Measurements from ENCODE around the gene PLEKHM3. TPM values are rescaled to one million over a fixed set of nuclear protein-coding genes. Genes with fewer than 3 reads are reported as not detected.

The PLEKHM3 gene
- total RNA-seq, 6 experiments from 2014 or later, result 4.4 to 13.4 (median 8.9) TPM

DNA sequence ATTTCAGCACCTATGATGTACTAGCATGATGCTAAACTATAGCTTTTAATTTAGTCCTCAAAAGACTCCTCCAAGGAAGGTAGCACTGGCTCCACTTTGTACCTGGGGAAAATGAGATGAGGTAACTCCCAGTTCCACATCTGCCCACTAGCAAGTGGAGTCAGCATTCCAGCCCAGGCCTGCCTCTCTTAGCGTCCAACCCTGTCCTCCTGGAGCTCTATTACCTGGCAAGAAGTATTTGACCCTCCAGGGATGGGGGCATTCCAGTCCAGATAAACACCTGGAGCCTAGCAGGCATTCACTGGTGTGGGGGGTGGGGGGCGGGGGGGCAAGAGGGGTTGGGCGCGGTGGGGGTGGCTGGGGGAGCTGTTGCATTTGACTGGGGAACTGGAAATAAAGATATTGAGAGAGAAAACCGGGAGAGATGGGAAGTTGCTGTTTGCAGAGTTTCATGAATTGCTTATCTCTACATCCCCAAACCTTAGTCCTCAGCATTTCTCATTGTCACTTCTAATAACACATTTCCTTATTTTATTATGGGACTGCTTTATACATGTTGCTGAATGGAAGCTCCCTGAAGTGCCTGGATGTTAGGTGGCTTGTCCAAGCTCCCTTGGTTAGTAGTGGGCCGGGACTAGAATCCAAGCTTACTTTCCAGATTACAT, 233.6 kb downstream of the PLEKHM3 start:
- intact Hi-C loops (cut with DNase I), result no loop called here
- Histone ChIP-seq H3K36me3 (no peaks in the 10 kb centered on the region), H3K27me3 (no peaks in the 10 kb centered on the region), H3K4me3 (no peak overlapping the region), H3K9me3 (no peaks in the 10 kb centered on the region), H3K27ac (no peak overlapping the region), H3K4me1 (peaks cover 0 to 18% (median 8%) of the 10 kb centered on the region in 4 donors)
- TF ChIP-seq POLR2A (IDR thresholded peaks at IDR 0.05), result no peak
- WGBS (ENCODE audit: insufficient coverage, low coverage, low lambda C conversion rate, missing lambda C conversion rate), result 38% methylated on average over 4 of the region's 6 CpGs
- ATAC-seq (peak in 1 of 4 donors; percentile 21), DNase-seq (no peak)

DNA sequence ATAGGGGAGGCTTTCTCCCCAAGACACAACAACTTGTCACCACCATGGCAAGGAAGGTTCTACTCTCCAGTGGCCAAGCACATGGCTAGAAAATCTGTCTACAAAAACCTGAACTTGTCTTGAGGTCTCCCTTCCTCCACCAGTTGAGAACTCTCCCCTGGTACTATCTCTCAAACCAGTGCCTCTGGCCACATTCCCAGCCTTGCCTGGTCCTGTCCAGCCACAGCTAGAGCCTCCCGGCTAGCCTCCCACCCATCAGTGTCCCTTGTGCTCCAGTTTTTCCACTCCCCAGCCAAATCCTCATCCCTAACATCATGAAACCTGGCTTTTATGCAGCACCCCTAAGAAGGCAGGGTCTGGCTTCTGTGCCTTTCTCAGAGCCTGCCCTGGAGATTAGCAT, 234.4 kb downstream of the PLEKHM3 start:
- Histone ChIP-seq H3K4me1 (peaks cover 0 to 18% (median 6%) of the 10 kb centered on the region in 4 donors), H3K9me3 (no peaks in the 10 kb centered on the region), H3K4me3 (no peak overlapping the region), H3K27ac (no peak overlapping the region), H3K27me3 (no peaks in the 10 kb centered on the region), H3K36me3 (no peaks in the 10 kb centered on the region)
- no peak for ATAC-seq
- 86% methylated on average over 1 of the region's 1 CpG for WGBS (ENCODE audit: insufficient coverage, low coverage, low lambda C conversion rate, missing lambda C conversion rate)
- intact Hi-C loops (cut with DNase I), result no loop called here
- no peak for DNase-seq
- TF ChIP-seq, protein P1, sequence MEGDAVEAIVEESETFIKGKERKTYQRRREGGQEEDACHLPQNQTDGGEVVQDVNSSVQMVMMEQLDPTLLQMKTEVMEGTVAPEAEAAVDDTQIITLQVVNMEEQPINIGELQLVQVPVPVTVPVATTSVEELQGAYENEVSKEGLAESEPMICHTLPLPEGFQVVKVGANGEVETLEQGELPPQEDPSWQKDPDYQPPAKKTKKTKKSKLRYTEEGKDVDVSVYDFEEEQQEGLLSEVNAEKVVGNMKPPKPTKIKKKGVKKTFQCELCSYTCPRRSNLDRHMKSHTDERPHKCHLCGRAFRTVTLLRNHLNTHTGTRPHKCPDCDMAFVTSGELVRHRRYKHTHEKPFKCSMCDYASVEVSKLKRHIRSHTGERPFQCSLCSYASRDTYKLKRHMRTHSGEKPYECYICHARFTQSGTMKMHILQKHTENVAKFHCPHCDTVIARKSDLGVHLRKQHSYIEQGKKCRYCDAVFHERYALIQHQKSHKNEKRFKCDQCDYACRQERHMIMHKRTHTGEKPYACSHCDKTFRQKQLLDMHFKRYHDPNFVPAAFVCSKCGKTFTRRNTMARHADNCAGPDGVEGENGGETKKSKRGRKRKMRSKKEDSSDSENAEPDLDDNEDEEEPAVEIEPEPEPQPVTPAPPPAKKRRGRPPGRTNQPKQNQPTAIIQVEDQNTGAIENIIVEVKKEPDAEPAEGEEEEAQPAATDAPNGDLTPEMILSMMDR (IDR thresholded peaks at IDR 0.05), result no peak
- no peak for TF ChIP-seq POLR2A (IDR thresholded peaks at IDR 0.05)

DNA sequence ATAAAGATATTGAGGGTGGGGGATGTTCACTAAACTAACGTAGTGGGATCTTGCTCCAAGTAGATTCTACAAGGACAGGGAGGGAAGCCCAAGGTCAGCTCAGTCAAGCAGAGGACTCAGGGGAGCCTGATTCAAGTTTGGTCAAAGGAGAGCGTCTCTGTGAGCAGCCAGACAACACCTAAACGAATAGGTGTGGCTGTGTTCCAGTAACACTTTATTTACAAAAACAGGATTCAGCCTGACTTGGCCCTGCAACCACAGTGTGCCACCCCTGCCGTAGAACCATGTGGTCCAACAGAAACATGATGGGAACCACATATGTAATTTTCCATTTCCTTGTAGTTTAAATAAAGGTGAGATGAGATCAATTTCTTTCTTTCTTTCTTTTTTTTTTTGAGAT, 237.5 kb downstream of the PLEKHM3 start:
- intact Hi-C loops (cut with DNase I), result no loop called here
- H3K4me3 ChIP-seq, result no peak overlapping the region

DNA sequence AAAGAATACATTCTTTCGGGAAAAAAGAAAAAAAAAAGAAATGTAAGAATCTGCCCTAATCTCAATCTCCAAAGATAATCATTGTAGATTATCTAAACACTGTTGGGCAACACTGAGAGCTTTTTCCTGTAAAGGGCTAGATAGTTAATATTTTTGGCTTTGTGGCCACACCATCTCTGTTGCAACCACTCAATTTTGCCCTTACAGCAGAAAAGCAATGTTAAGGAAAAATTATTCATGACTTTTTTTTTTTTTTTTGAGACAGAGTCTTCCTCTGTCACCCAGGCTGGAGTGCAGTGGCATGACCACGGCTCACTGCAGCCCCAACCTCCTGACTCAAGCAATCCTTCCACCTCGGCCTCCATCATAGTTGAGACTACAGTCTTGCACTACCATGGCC, 238.3 kb downstream of the PLEKHM3 start:
- Histone ChIP-seq H3K9me3 (no peaks in the 10 kb centered on the region), H3K36me3 (no peaks in the 10 kb centered on the region), H3K4me1 (peaks cover 0 to 30% (median 14%) of the 10 kb centered on the region in 4 donors), H3K4me3 (no peak overlapping the region), H3K27ac (peak overlapping the region in 1 of 3 donors; percentile 5), H3K27me3 (no peaks in the 10 kb centered on the region)
- intact Hi-C loops (cut with DNase I), result no loop called here
- DNase-seq (no peak), ATAC-seq (peak in 3 of 4 donors; percentile 26 to 30 (median 29))
- TF ChIP-seq POLR2A (IDR thresholded peaks at IDR 0.05), result no peak
- TF ChIP-seq, protein P1 (IDR thresholded peaks at IDR 0.05), result no peak
- WGBS (ENCODE audit: insufficient coverage, low coverage, low lambda C conversion rate, missing lambda C conversion rate), result 38% methylated on average over 3 of the region's 3 CpGs

More for the DNA sequence above, 237.5 kb downstream of the PLEKHM3 start:
- H3K9me3 ChIP-seq, result no peaks in the 10 kb centered on the region
- 23% methylated on average over 4 of the region's 4 CpGs for WGBS (ENCODE audit: insufficient coverage, low coverage, low lambda C conversion rate, missing lambda C conversion rate)
- H3K27me3 ChIP-seq, result no peaks in the 10 kb centered on the region
- peaks cover 0 to 25% (median 8%) of the 10 kb centered on the region in 4 donors for H3K4me1 ChIP-seq
- no peak overlapping the region for H3K27ac ChIP-seq
- ATAC-seq (peak; percentile 32 to 73 (median 46)), DNase-seq (no peak)
- no peaks in the 10 kb centered on the region for H3K36me3 ChIP-seq
- TF ChIP-seq, protein P1 (IDR thresholded peaks at IDR 0.05), result no peak
- TF ChIP-seq POLR2A (IDR thresholded peaks at IDR 0.05), result no peak

DNA sequence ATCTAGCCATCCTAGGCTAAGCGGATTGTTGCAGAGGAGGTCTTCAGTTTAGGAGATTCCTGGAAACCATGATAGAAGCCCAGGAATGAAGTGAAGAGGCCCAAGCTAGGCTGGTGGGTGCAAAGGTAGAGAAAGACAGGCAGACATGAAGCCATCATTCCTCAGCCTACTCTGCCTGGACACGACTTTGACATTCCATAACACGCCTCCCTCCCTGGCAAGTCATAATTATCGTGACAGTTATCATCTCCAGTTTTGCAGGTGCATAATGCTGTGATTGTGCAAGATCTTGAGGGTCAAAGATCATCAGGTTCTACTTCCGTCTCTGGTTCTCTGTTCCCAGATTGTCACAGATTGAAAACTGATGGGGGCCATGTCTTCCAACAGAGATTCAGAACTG, 240.4 kb downstream of the PLEKHM3 start:
- Histone ChIP-seq H3K27ac (no peak overlapping the region), H3K4me1 (peaks cover 0 to 35% (median 18%) of the 10 kb centered on the region in 4 donors), H3K36me3 (no peaks in the 10 kb centered on the region), H3K27me3 (no peaks in the 10 kb centered on the region), H3K4me3 (no peak overlapping the region), H3K9me3 (no peaks in the 10 kb centered on the region)
- no peak for ATAC-seq
- no peak for DNase-seq
- TF ChIP-seq, protein P1 (IDR thresholded peaks at IDR 0.05), result no peak
- TF ChIP-seq POLR2A (IDR thresholded peaks at IDR 0.05), result no peak
- intact Hi-C loops (cut with DNase I), result no loop called here
- 50% methylated on average over 5 of the region's 5 CpGs for WGBS (ENCODE audit: insufficient coverage, low coverage, low lambda C conversion rate, missing lambda C conversion rate)

Measured in right lobe of liver (tissue), 6 donors.